OCI-LY3 (cell line): ENCODE results near the gene KLHL35.
A peak's percentile ranks its signal among the peaks of the same experiment; 100 is the strongest.

Experiments used
- H2AFZ ChIP-seq: fragments of 200-600, 300-600 bp; shearing (Covaris generic); 2 replicates; pipeline ENCODE4 v1.6.0; 2014; ENCODE audit warnings: antibody characterized with exemption, low read depth, low read length
- H3K27ac ChIP-seq: fragments of 200-600, 300-600 bp; sonication (generic); 2 replicates; pipeline ENCODE4 v1.5.1; 2014; ENCODE audit warnings: mild to moderate bottlenecking, low read length, moderate library complexity, mixed read lengths
- H3K27me3 ChIP-seq: fragments of 200-600, 300-600 bp; sonication (generic); 2 replicates; pipeline ENCODE4 v1.6.1; 2014; ENCODE audit warnings: low read depth, low read length, mixed read lengths
- H3K36me3 ChIP-seq: fragments of 200-600, 300-600 bp; sonication (generic); replicated peaks from 2 replicates; pipeline ENCODE3; 2014; ENCODE audit warnings: low read depth, low read length, mixed read lengths
- H3K4me1 ChIP-seq: fragments of 300-600, 200-600 bp; sonication (generic); 2 replicates; pipeline ENCODE4 v1.6.1; 2014; ENCODE audit warnings: low read length, mixed read lengths
- H3K4me2 ChIP-seq: fragments of 200-600, 300-600 bp; sonication (generic); 2 replicates; pipeline ENCODE4 v1.6.1; 2014; ENCODE audit warnings: low read length, mixed read lengths
- H3K4me3 ChIP-seq: fragments of 300-600, 200-600 bp; sonication (generic); 2 replicates; pipeline ENCODE4 v1.5.1; 2014; ENCODE audit warnings: antibody characterized with exemption, mild to moderate bottlenecking, low read length, moderate library complexity
- H3K79me2 ChIP-seq: fragments of 300-600, 200-600 bp; shearing (Covaris generic); 2 replicates; pipeline ENCODE4 v1.6.1; 2014; ENCODE audit warnings: mild to moderate bottlenecking, low read length, mixed read lengths
- H3K9ac ChIP-seq: fragments of 300-600, 200-600 bp; shearing (Covaris generic); 2 replicates; pipeline ENCODE4 v1.6.0; 2014; ENCODE audit warnings: mild to moderate bottlenecking, low read length, moderate library complexity
- H3K9me3 ChIP-seq: fragments of 200-600, 300-600 bp; shearing (Covaris generic); 2 replicates; pipeline ENCODE4 v1.6.1; 2014; ENCODE audit warnings: low read length, mixed read lengths; ENCODE audit not compliant: insufficient read depth
- H4K20me1 ChIP-seq: fragments of 200-600, 300-600 bp; sonication (generic); 2 replicates; pipeline ENCODE4 v1.6.1; 2016; ENCODE audit warnings: low read length, mixed read lengths; ENCODE audit not compliant: insufficient read depth
- EZH2phosphoT487 ChIP-seq: fragments of 200-600 bp; shearing (Covaris generic); IDR thresholded peaks from 2 replicates; pipeline ENCODE4 v1.6.1; 2018; ENCODE audit warnings: antibody characterized with exemption, mixed run types, low read depth
- TF ChIP-seq, protein P1 (sequence below): fragments of 200-600, 300-600 bp; sonication (generic); IDR thresholded peaks from 2 replicates; pipeline ENCODE4 v1.5.1; 2014; ENCODE audit warnings: antibody characterized with exemption, low read length, low read depth

Gene KLHL35

DNA sequence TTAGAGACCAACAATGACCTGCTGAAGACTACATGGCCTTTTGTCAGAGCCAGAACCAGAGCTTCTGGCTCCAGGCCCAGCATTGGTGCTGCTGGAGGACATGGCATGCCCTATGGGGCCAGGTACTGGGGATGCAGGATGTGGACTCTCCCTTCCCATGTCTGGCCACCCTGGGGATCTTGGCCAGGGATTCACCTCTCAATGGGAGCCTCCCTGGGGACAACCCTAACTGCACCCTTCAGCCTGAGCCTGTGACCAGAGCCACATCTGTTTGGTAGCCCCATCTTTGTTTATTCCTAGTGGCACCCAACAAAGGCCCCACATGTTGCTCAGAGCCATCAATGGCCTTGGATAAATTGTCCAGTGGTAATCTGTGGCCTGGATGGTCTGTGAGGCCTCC is 5.8 kb downstream of the KLHL35 start:
- Histone ChIP-seq H4K20me1 (no peaks in the 10 kb centered on the region), H3K27me3 (peaks cover 11% of the 10 kb centered on the region), H3K27ac (no peak overlapping the region), H3K4me2 (no peak overlapping the region), H3K79me2 (no peaks in the 10 kb centered on the region), H3K36me3 (no peaks in the 10 kb centered on the region), H3K4me1 (0 out of 2 replicates have a peak, but pooled peaks cover 4% of the 10 kb centered on the region), H2AFZ (no peak overlapping the region), H3K9me3 (no peaks in the 10 kb centered on the region), H3K9ac (no peak overlapping the region), H3K4me3 (no peak overlapping the region)
- TF ChIP-seq, protein P1, sequence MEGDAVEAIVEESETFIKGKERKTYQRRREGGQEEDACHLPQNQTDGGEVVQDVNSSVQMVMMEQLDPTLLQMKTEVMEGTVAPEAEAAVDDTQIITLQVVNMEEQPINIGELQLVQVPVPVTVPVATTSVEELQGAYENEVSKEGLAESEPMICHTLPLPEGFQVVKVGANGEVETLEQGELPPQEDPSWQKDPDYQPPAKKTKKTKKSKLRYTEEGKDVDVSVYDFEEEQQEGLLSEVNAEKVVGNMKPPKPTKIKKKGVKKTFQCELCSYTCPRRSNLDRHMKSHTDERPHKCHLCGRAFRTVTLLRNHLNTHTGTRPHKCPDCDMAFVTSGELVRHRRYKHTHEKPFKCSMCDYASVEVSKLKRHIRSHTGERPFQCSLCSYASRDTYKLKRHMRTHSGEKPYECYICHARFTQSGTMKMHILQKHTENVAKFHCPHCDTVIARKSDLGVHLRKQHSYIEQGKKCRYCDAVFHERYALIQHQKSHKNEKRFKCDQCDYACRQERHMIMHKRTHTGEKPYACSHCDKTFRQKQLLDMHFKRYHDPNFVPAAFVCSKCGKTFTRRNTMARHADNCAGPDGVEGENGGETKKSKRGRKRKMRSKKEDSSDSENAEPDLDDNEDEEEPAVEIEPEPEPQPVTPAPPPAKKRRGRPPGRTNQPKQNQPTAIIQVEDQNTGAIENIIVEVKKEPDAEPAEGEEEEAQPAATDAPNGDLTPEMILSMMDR = no peak
- TF ChIP-seq EZH2phosphoT487 = no peak

- H3K4me3 ChIP-seq = no peak overlapping the region
- H3K27me3 ChIP-seq = peaks cover 6% of the 10 kb centered on the region; the same call in 1 of the 2 replicates
- no peaks in the 10 kb centered on the region for H4K20me1 ChIP-seq
These were observed 6.3 kb downstream of the KLHL35 start for GRCh38 chr11:75426720-75427086.

GRCh38 chr11:75425422-75425821 is 7.6 kb downstream of the KLHL35 start:
- Histone ChIP-seq H3K36me3 (no peaks in the 10 kb centered on the region), H2AFZ (no peak overlapping the region), H3K79me2 (no peaks in the 10 kb centered on the region), H4K20me1 (no peaks in the 10 kb centered on the region), H3K27ac (no peak overlapping the region), H3K4me2 (no peak overlapping the region), H3K9ac (no peak overlapping the region), H3K9me3 (no peaks in the 10 kb centered on the region), H3K27me3 (no peaks in the 10 kb centered on the region), H3K4me1 (0 out of 2 replicates have a peak, but pooled peaks cover 4% of the 10 kb centered on the region), H3K4me3 (no peak overlapping the region)
- no peak for TF ChIP-seq EZH2phosphoT487
- TF ChIP-seq, protein P1 = peak; percentile 48

More at GRCh38 chr11:75426720-75427086, 6.3 kb downstream of the KLHL35 start:
- no peak overlapping the region for H3K9ac ChIP-seq
- no peaks in the 10 kb centered on the region for H3K9me3 ChIP-seq
- no peak overlapping the region for H3K4me2 ChIP-seq
- H3K79me2 ChIP-seq = no peaks in the 10 kb centered on the region
- H2AFZ ChIP-seq = no peak overlapping the region
- H3K36me3 ChIP-seq = no peaks in the 10 kb centered on the region
- H3K4me1 ChIP-seq = 0 out of 2 replicates have a peak, but pooled peaks cover 4% of the 10 kb centered on the region
- H3K27ac ChIP-seq = no peak overlapping the region
- TF ChIP-seq EZH2phosphoT487 = no peak
- TF ChIP-seq, protein P1 = no peak

GRCh38 chr11:75424396-75424795 is 8.6 kb downstream of the KLHL35 start:
- H3K36me3 ChIP-seq = no peaks in the 10 kb centered on the region
- H3K4me2 ChIP-seq = no peak overlapping the region

More at GRCh38 chr11:75424396-75424795, 8.6 kb downstream of the KLHL35 start:
- Histone ChIP-seq H3K4me3 (no peak overlapping the region), H3K79me2 (no peaks in the 10 kb centered on the region), H3K9me3 (no peaks in the 10 kb centered on the region), H3K27ac (no peak overlapping the region), H4K20me1 (no peaks in the 10 kb centered on the region), H3K4me1 (0 out of 2 replicates have a peak, but pooled peaks cover 4% of the 10 kb centered on the region), H3K27me3 (no peaks in the 10 kb centered on the region), H3K9ac (no peak overlapping the region), H2AFZ (no peak overlapping the region)
- TF ChIP-seq, protein P1 = no peak
- TF ChIP-seq EZH2phosphoT487 = no peak
